ENCODE results near the gene CACNA1S. TPM values are rescaled to one million over a fixed set of nuclear protein-coding genes. Genes with fewer than 3 reads are reported as not detected.

CACNA1S gene
- polyA plus RNA-seq, 1 of the 3 experiments (the other 2 are of a cell fraction) = not detected

GRCh38 chr1:201126463-201126831, 14.2 kb upstream of the CACNA1S start:
- Histone ChIP-seq H3K9me3 (no peaks in the 10 kb centered on the region), H3K4me3 (ENCODE audit: low read depth in 2 of 2, low read length in 1 of 2) (no peak overlapping the region), H3F3A (replicated peaks; ENCODE audit: insufficient read depth) (no peaks in the 10 kb centered on the region), H3K79me2 (ENCODE audit: insufficient read depth) (no peaks in the 10 kb centered on the region), H3K4me1 (ENCODE audit: control insufficient read depth in 1 of 2, insufficient read depth in 2 of 2, low read depth in 1 of 2, low read length in 1 of 2) (no peaks in the 10 kb centered on the region; a peak in 1 of 4 replicates), H3K9me2 (no peaks in the 10 kb centered on the region), H3K36me3 (replicated peaks in 1 of 2; ENCODE audit: control insufficient read depth in 1 of 2, insufficient read depth in 2 of 2, low read length in 1 of 2) (no peaks in the 10 kb centered on the region), H3K9ac (no peak overlapping the region), H2AFZ (ENCODE audit: low read depth) (no peak overlapping the region), H3K27ac (ENCODE audit: low read depth in 2 of 2, low read length in 1 of 2) (no peak overlapping the region), H3K27me3 (ENCODE audit: insufficient read depth) (peaks cover 34% of the 10 kb centered on the region), H3K4me2 (no peak overlapping the region), H4K20me1 (ENCODE audit: insufficient read depth) (no peaks in the 10 kb centered on the region)
- ChIA-PET CTCF (interaction anchor here (1.1 to 1.4 kb wide), 3 partner anchors 11 to 590 kb away, joined by 3 to 5 read pairs (median 4); no protein-coding TSS in a partner anchor), POLR2A (no interaction called here)
- no peak for TF ChIP-seq TEAD4 (IDR thresholded peaks at IDR 0.05; ENCODE audit: borderline replicate concordance, insufficient read depth)
- TF ChIP-seq, protein P1, sequence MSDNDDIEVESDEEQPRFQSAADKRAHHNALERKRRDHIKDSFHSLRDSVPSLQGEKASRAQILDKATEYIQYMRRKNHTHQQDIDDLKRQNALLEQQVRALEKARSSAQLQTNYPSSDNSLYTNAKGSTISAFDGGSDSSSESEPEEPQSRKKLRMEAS (IDR thresholded peaks at IDR 0.05; ENCODE audit: low read depth) = no peak
- TF ChIP-seq, protein P2, sequence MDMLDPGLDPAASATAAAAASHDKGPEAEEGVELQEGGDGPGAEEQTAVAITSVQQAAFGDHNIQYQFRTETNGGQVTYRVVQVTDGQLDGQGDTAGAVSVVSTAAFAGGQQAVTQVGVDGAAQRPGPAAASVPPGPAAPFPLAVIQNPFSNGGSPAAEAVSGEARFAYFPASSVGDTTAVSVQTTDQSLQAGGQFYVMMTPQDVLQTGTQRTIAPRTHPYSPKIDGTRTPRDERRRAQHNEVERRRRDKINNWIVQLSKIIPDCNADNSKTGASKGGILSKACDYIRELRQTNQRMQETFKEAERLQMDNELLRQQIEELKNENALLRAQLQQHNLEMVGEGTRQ (IDR thresholded peaks at IDR 0.05; ENCODE audit: borderline replicate concordance, low read depth, low read length) = no peak
- no peak for TF ChIP-seq GATA2 (CRISPR knock-in tag; IDR thresholded peaks at IDR 0.05)
- TF ChIP-seq MXI1 (IDR thresholded peaks at IDR 0.05; ENCODE audit: low read depth, low read length) = no peak
- TF ChIP-seq SIN3A (IDR thresholded peaks at IDR 0.05; ENCODE audit: borderline replicate concordance, low read depth, low read length) = no peak
- TF ChIP-seq TAF1 (IDR thresholded peaks at IDR 0.05; ENCODE audit: borderline replicate concordance, low read depth, low read length) = no peak
- TF ChIP-seq CHD2 (IDR thresholded peaks at IDR 0.05; ENCODE audit: low read length, partially characterized antibody) = no peak
- no peak for TF ChIP-seq EZH2phosphoT487 (IDR thresholded peaks at IDR 0.05; ENCODE audit: borderline replicate concordance, low read depth)
- TF ChIP-seq NFIC (IDR thresholded peaks at IDR 0.05; ENCODE audit: borderline replicate concordance) = no peak
- TF ChIP-seq USF1 (IDR thresholded peaks at IDR 0.05; ENCODE audit: borderline replicate concordance, low read depth) = no peak
- TF ChIP-seq RCOR1 (IDR thresholded peaks at IDR 0.05; ENCODE audit: low read length) = no peak
- TF ChIP-seq ZBTB33 (IDR thresholded peaks at IDR 0.05; ENCODE audit: borderline replicate concordance, low read depth) = no peak
- no peak for TF ChIP-seq FOXM1 (IDR thresholded peaks at IDR 0.05; ENCODE audit: low read depth)
- TF ChIP-seq EP300 (IDR thresholded peaks at IDR 0.05; ENCODE audit: borderline replicate concordance in 1 of 2, low read depth in 1 of 2, low read length in 1 of 2) = no peak
- no peak for TF ChIP-seq JUND (IDR thresholded peaks at IDR 0.05)
- 76% methylated on average over 3 of the region's 3 CpGs for WGBS (ENCODE audit: low lambda C conversion rate)
- no peak for DNase-seq

Measured in SK-N-SH (cell line).